IPS DF 6.9 (cell line): ENCODE results near the gene AQP3.

ENCODE experiments used
- DNase-seq: peaks from one replicate; pipeline ENCODE4 v3.0.0-alpha.2; 2013; ENCODE audit warnings: low read depth, low spot score
- H3K27ac ChIP-seq: one replicate; pipeline ENCODE4 v1.5.1; 2013; ENCODE audit warnings: low read length, control low read depth
- H3K27me3 ChIP-seq: 2 replicates; pipeline ENCODE4 v1.6.1; 2013; ENCODE audit warnings: mild to moderate bottlenecking, low read length; ENCODE audit not compliant: control insufficient read depth, insufficient read depth
- H3K36me3 ChIP-seq: 2 replicates; pipeline ENCODE4 v1.6.1; 2013; ENCODE audit warnings: low read length; ENCODE audit not compliant: control insufficient read depth, insufficient read depth
- H3K4me1 ChIP-seq: 2 replicates; pipeline ENCODE4 v1.6.1; 2013; ENCODE audit warnings: low read length; ENCODE audit not compliant: control insufficient read depth, insufficient read depth
- H3K4me3 ChIP-seq: 2 replicates; pipeline ENCODE4 v1.5.1; 2013; ENCODE audit warnings: mild to moderate bottlenecking, low read length
- H3K9me3 ChIP-seq: 2 replicates; pipeline ENCODE4 v1.6.1; 2013; ENCODE audit warnings: low read length, inconsistent platforms; ENCODE audit not compliant: control insufficient read depth, insufficient read depth
- WGBS: extraction: QIAGEN DNeasy Blood & Tissue Kit; methylation state at CpG from one replicate; pipeline ENCODE4 v1.1.7; 2013; ENCODE audit warnings: mixed read lengths, missing lambda C conversion rate; ENCODE audit not compliant: insufficient read length, insufficient coverage; 5-methylcytosine and 5-hydroxymethylcytosine counted together

AQP3 gene

GRCh38 chr9:33472171-33472880 lies 24.9 kb upstream of the AQP3 start:
- H3K27me3 ChIP-seq, result no peaks in the 10 kb centered on the region
- H3K4me3 ChIP-seq, result no peak overlapping the region
- no peak for DNase-seq
- H3K27ac ChIP-seq, result no peak overlapping the region
- H3K36me3 ChIP-seq, result peaks cover 25% of the 10 kb centered on the region
- WGBS, result no CpG with 5 or more reads among the region's 16 CpGs
- no peaks in the 10 kb centered on the region for H3K4me1 ChIP-seq
- H3K9me3 ChIP-seq, result no peaks in the 10 kb centered on the region

- H3K27ac ChIP-seq, result no peak overlapping the region
- no peak for DNase-seq
- H3K27me3 ChIP-seq, result no peaks in the 10 kb centered on the region
- no peaks in the 10 kb centered on the region for H3K4me1 ChIP-seq
- H3K36me3 ChIP-seq, result peaks cover 31% of the 10 kb centered on the region
- H3K4me3 ChIP-seq, result no peak overlapping the region
- WGBS, result 100% methylated on average over 1 of the region's 2 CpGs
- no peaks in the 10 kb centered on the region for H3K9me3 ChIP-seq
Observed at GRCh38 chr9:33471361-33471760, 24.0 kb upstream of the AQP3 start.

GRCh38 chr9:33469891-33470290 lies 22.5 kb upstream of the AQP3 start:
- WGBS, result 100% methylated on average over 1 of the region's 6 CpGs
- H3K36me3 ChIP-seq, result peaks cover 46% of the 10 kb centered on the region

GRCh38 chr9:33468797-33469621 lies 21.6 kb upstream of the AQP3 start:
- Histone ChIP-seq H3K27me3 (no peaks in the 10 kb centered on the region), H3K4me1 (no peaks in the 10 kb centered on the region), H3K4me3 (no peak overlapping the region), H3K27ac (no peak overlapping the region), H3K9me3 (no peaks in the 10 kb centered on the region), H3K36me3 (peaks cover 49% of the 10 kb centered on the region)
- no peak for DNase-seq
- WGBS, result no CpG with 5 or more reads among the region's 21 CpGs

More at GRCh38 chr9:33469891-33470290, 22.5 kb upstream of the AQP3 start:
- no peaks in the 10 kb centered on the region for H3K27me3 ChIP-seq
- no peaks in the 10 kb centered on the region for H3K4me1 ChIP-seq
- H3K4me3 ChIP-seq, result no peak overlapping the region
- H3K9me3 ChIP-seq, result no peaks in the 10 kb centered on the region
- DNase-seq, result no peak
- no peak overlapping the region for H3K27ac ChIP-seq

- H3K27me3 ChIP-seq, result no peaks in the 10 kb centered on the region
- H3K4me1 ChIP-seq, result no peaks in the 10 kb centered on the region
- H3K9me3 ChIP-seq, result no peaks in the 10 kb centered on the region
- peaks cover 56% of the 10 kb centered on the region for H3K36me3 ChIP-seq
- no peak overlapping the region for H3K27ac ChIP-seq
- DNase-seq, result no peak
- no CpG with 5 or more reads among the region's 4 CpGs for whole genome bisulfite sequencing
- no peak overlapping the region for H3K4me3 ChIP-seq
Observed at GRCh38 chr9:33468215-33468730, 20.9 kb upstream of the AQP3 start.

GRCh38 chr9:33467526-33467925 lies 20.1 kb upstream of the AQP3 start:
- H3K4me3 ChIP-seq, result no peak overlapping the region
- H3K27ac ChIP-seq, result no peak overlapping the region
- peaks cover 64% of the 10 kb centered on the region for H3K36me3 ChIP-seq
- no CpG with 5 or more reads among the region's 7 CpGs for WGBS
- H3K4me1 ChIP-seq, result no peaks in the 10 kb centered on the region
- H3K27me3 ChIP-seq, result no peaks in the 10 kb centered on the region
- DNase-seq, result no peak
- H3K9me3 ChIP-seq, result no peaks in the 10 kb centered on the region

GRCh38 chr9:33466565-33467495 lies 19.4 kb upstream of the AQP3 start:
- DNase-seq, result no peak
- WGBS, result no CpG with 5 or more reads among the region's 24 CpGs
- no peaks in the 10 kb centered on the region for H3K27me3 ChIP-seq
- no peaks in the 10 kb centered on the region for H3K4me1 ChIP-seq
- no peak overlapping the region for H3K4me3 ChIP-seq
- peaks cover 71% of the 10 kb centered on the region for H3K36me3 ChIP-seq
- H3K27ac ChIP-seq, result no peak overlapping the region
- H3K9me3 ChIP-seq, result no peaks in the 10 kb centered on the region

GRCh38 chr9:33465596-33466564 lies 18.5 kb upstream of the AQP3 start:
- no peaks in the 10 kb centered on the region for H3K4me1 ChIP-seq
- H3K9me3 ChIP-seq, result no peaks in the 10 kb centered on the region
- no peak overlapping the region for H3K4me3 ChIP-seq
- no peak for DNase-seq
- peaks cover 73% of the 10 kb centered on the region for H3K36me3 ChIP-seq
- no peaks in the 10 kb centered on the region for H3K27me3 ChIP-seq
- WGBS, result no CpG with 5 or more reads among the region's 27 CpGs
- no peak overlapping the region for H3K27ac ChIP-seq

- no peak overlapping the region for H3K4me3 ChIP-seq
- H3K4me1 ChIP-seq, result no peaks in the 10 kb centered on the region
- no CpG with 5 or more reads among the region's 9 CpGs for WGBS
- H3K36me3 ChIP-seq, result peaks cover 73% of the 10 kb centered on the region
- H3K27me3 ChIP-seq, result no peaks in the 10 kb centered on the region
- DNase-seq, result no peak
- no peaks in the 10 kb centered on the region for H3K9me3 ChIP-seq
- H3K27ac ChIP-seq, result no peak overlapping the region
Observed at GRCh38 chr9:33465096-33465495, 17.7 kb upstream of the AQP3 start.
